ENCODE data around the gene ZDHHC11.
"Not testable (repeated sequence)": the region's sequence is repeated elsewhere in the genome, so short reads cannot be mapped to it uniquely, and the experiment has no call there.

Gene ZDHHC11

GRCh38 chr5:774304-774703, 76.5 kb downstream of the ZDHHC11 start:
- DNase-seq: not testable (repeated sequence)

- DNase-seq: no peak
Measured at GRCh38 chr5:773517-774264, 77.1 kb downstream of the ZDHHC11 start.

- DNase-seq: not testable (repeated sequence)
Measured at GRCh38 chr5:772931-773330, 77.9 kb downstream of the ZDHHC11 start.

GRCh38 chr5:772547-772890, 78.3 kb downstream of the ZDHHC11 start:
- not testable (repeated sequence) for DNase-seq

GRCh38 chr5:771841-772546, 78.8 kb downstream of the ZDHHC11 start:
- not testable (repeated sequence) for DNase-seq

- not testable (repeated sequence) for DNase-seq
Measured at GRCh38 chr5:771087-771781, 79.6 kb downstream of the ZDHHC11 start.

GRCh38 chr5:770585-770984, 80.2 kb downstream of the ZDHHC11 start:
- DNase-seq: not testable (repeated sequence)

GRCh38 chr5:769485-770145, 81.2 kb downstream of the ZDHHC11 start:
- not testable (repeated sequence) for DNase-seq

- DNase-seq: no peak
Measured at GRCh38 chr5:766666-767431, 83.9 kb downstream of the ZDHHC11 start.

GRCh38 chr5:765948-766631, 84.7 kb downstream of the ZDHHC11 start:
- no peak for DNase-seq

GRCh38 chr5:763998-764781, 86.6 kb downstream of the ZDHHC11 start:
- DNase-seq: no peak

GRCh38 chr5:763397-763796, 87.4 kb downstream of the ZDHHC11 start:
- no peak for DNase-seq

- not testable (repeated sequence) for DNase-seq
Measured at GRCh38 chr5:762996-763395, 87.8 kb downstream of the ZDHHC11 start.

GRCh38 chr5:761854-762710, 88.7 kb downstream of the ZDHHC11 start:
- peak; percentile 93 to 99 for DNase-seq

- no peak for DNase-seq
Measured at GRCh38 chr5:761059-761771, 89.6 kb downstream of the ZDHHC11 start.

GRCh38 chr5:760363-761058, 90.3 kb downstream of the ZDHHC11 start:
- peak in 1 of 2 experiments; percentile 59 for DNase-seq

GRCh38 chr5:759781-760362, 90.9 kb downstream of the ZDHHC11 start:
- no peak for DNase-seq

GRCh38 chr5:759111-759751, 91.6 kb downstream of the ZDHHC11 start:
- DNase-seq: no peak

All from NCI-H524 (cell line).